ENCODE data around the gene AFF3.

- TF ChIP-seq POLR2AphosphoS5 (IDR thresholded peaks at IDR 0.05) (no peak), CTCF (IDR thresholded peaks at IDR 0.05) (no peak)
Measured at GRCh38 chr2:99675130-99675661, 467.2 kb downstream of the AFF3 start.
